ENCODE results near the gene ZNF326.

ZNF326 gene

GRCh38 chr1:89998306-89998705, 3.4 kb downstream of the ZNF326 start:
- TF ChIP-seq YY1 (IDR thresholded peaks at IDR 0.05; ENCODE audit: low read depth) (no peak), EP300 (IDR thresholded peaks at IDR 0.05; ENCODE audit: borderline replicate concordance) (no peak), CREB1 (IDR thresholded peaks at IDR 0.05; ENCODE audit: low read depth) (no peak), TAF1 (IDR thresholded peaks at IDR 0.05; ENCODE audit: low read depth) (no peak), MAX (IDR thresholded peaks at IDR 0.05) (no peak), CEBPB (IDR thresholded peaks at IDR 0.05) (no peak), TCF12 (IDR thresholded peaks at IDR 0.05; ENCODE audit: low read depth) (no peak), ZBTB7A (IDR thresholded peaks at IDR 0.05; ENCODE audit: low read depth) (no peak)

GRCh38 chr1:89999208-89999607, 4.3 kb downstream of the ZNF326 start:
- no peak for TF ChIP-seq CREB1 (IDR thresholded peaks at IDR 0.05; ENCODE audit: low read depth)
- TF ChIP-seq EP300 (IDR thresholded peaks at IDR 0.05; ENCODE audit: borderline replicate concordance): no peak
- TF ChIP-seq YY1 (IDR thresholded peaks at IDR 0.05; ENCODE audit: low read depth): no peak
- TF ChIP-seq TCF12 (IDR thresholded peaks at IDR 0.05; ENCODE audit: low read depth): no peak
- no peak for TF ChIP-seq EGR1 (IDR thresholded peaks at IDR 0.05)
- TF ChIP-seq NFIC (IDR thresholded peaks at IDR 0.05): no peak
- TF ChIP-seq TAF1 (IDR thresholded peaks at IDR 0.05; ENCODE audit: low read depth): no peak
- no peak for TF ChIP-seq REST (IDR thresholded peaks at IDR 0.05; ENCODE audit: low read depth)
- no peak for TF ChIP-seq CEBPB (IDR thresholded peaks at IDR 0.05)
- no peak for TF ChIP-seq RAD21 (IDR thresholded peaks at IDR 0.05; ENCODE audit: low read depth)

GRCh38 chr1:89999628-90000027, 4.7 kb downstream of the ZNF326 start:
- TF ChIP-seq REST (IDR thresholded peaks at IDR 0.05; ENCODE audit: low read depth): no peak
- TF ChIP-seq TCF12 (IDR thresholded peaks at IDR 0.05; ENCODE audit: low read depth): no peak
- no peak for TF ChIP-seq CREB1 (IDR thresholded peaks at IDR 0.05; ENCODE audit: low read depth)
- TF ChIP-seq YY1 (IDR thresholded peaks at IDR 0.05; ENCODE audit: low read depth): no peak
- no peak for TF ChIP-seq TEAD4 (IDR thresholded peaks at IDR 0.05)
- no peak for TF ChIP-seq RAD21 (IDR thresholded peaks at IDR 0.05; ENCODE audit: low read depth)
- no peak for TF ChIP-seq EGR1 (IDR thresholded peaks at IDR 0.05)
- TF ChIP-seq EP300 (IDR thresholded peaks at IDR 0.05; ENCODE audit: borderline replicate concordance): no peak
- TF ChIP-seq TAF1 (IDR thresholded peaks at IDR 0.05; ENCODE audit: low read depth): no peak
- TF ChIP-seq NFIC (IDR thresholded peaks at IDR 0.05): no peak
- TF ChIP-seq ZBTB7A (IDR thresholded peaks at IDR 0.05; ENCODE audit: low read depth): no peak
- TF ChIP-seq FOXM1 (IDR thresholded peaks at IDR 0.05; ENCODE audit: borderline replicate concordance, low read depth): no peak
- TF ChIP-seq MAX (IDR thresholded peaks at IDR 0.05): no peak
- no peak for TF ChIP-seq CEBPB (IDR thresholded peaks at IDR 0.05)
- TF ChIP-seq USF1 (IDR thresholded peaks at IDR 0.05): no peak

- TF ChIP-seq CEBPB (IDR thresholded peaks at IDR 0.05) (no peak), RAD21 (IDR thresholded peaks at IDR 0.05; ENCODE audit: low read depth) (no peak), EP300 (IDR thresholded peaks at IDR 0.05; ENCODE audit: borderline replicate concordance) (no peak), ZBTB7A (IDR thresholded peaks at IDR 0.05; ENCODE audit: low read depth) (no peak), TAF1 (IDR thresholded peaks at IDR 0.05; ENCODE audit: low read depth) (no peak), REST (IDR thresholded peaks at IDR 0.05; ENCODE audit: low read depth) (no peak), USF1 (IDR thresholded peaks at IDR 0.05) (no peak), TCF12 (IDR thresholded peaks at IDR 0.05; ENCODE audit: low read depth) (no peak), MAX (IDR thresholded peaks at IDR 0.05) (no peak), EGR1 (IDR thresholded peaks at IDR 0.05) (no peak), NFIC (IDR thresholded peaks at IDR 0.05) (no peak), TEAD4 (IDR thresholded peaks at IDR 0.05) (no peak), FOXM1 (IDR thresholded peaks at IDR 0.05; ENCODE audit: borderline replicate concordance, low read depth) (no peak), YY1 (IDR thresholded peaks at IDR 0.05; ENCODE audit: low read depth) (no peak), CREB1 (IDR thresholded peaks at IDR 0.05; ENCODE audit: low read depth) (no peak)
These were observed 6.2 kb downstream of the ZNF326 start for GRCh38 chr1:90000934-90001676.
